SK-N-MC (cell line): ENCODE measurements around the gene PELI3.

ENCODE experiments used
- EZH2 ChIP-seq: fragments of 200-600 bp; sonication (generic); IDR thresholded peaks from one replicate; pipeline ENCODE4 v1.6.1; 2017; ENCODE audit warnings: antibody characterized with exemption
- POLR2AphosphoS5 ChIP-seq: IDR thresholded peaks from 2 replicates; pipeline ENCODE4 v1.6.1; 2012; ENCODE audit warnings: mild to moderate bottlenecking, low read depth, low read length, borderline replicate concordance

GRCh38 chr11:66478729-66479393, 12.2 kb downstream of the PELI3 start:
- TF ChIP-seq EZH2 (no peak), POLR2AphosphoS5 (no peak)
